HK-2 (cell line): Measurements from ENCODE around the gene TOP3B.

ENCODE experiments used
- DNase-seq: peaks from one replicate; pipeline ENCODE4 v3.0.0-alpha.2; 2018; ENCODE audit not compliant: unreplicated experiment

The TOP3B gene

GRCh38 chr22:21982338-21982965, at the start of gene TOP3B:
TSS of gene TOP3B (minus strand) at chr22:21982787. CDS start at chr22:21975709, 7,078 bp downstream.
- DNase-seq = peak; percentile 76

DNA sequence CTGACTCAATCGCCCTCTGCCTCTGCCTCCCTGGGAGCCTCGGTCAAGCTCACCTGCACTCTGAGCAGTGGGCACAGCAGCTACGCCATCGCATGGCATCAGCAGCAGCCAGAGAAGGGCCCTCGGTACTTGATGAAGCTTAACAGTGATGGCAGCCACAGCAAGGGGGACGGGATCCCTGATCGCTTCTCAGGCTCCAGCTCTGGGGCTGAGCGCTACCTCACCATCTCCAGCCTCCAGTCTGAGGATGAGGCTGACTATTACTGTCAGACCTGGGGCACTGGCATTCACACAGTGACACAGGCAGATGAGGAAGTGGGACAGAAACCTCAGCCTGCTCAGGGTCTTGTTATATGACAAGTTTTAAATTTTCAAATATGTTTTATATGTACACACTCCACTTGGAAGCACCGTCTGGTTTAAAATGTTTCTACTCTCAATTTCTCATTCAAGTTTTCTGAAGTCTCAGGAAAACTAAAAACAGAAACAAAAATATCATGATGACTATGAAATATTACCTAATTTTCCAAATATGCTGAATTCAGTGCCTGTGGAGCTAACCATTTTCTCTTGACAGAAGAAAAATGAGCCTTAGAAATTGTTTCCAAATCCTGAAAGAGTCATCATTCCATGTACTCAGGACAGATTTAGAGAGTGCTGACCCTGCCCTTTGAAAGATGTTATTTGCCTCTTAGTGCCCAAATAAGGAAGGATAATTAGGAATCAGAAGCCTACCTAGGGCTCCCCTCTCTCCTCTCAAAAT, 48.8 kb upstream of the TOP3B start:
- no peak for DNase-seq

GRCh38 chr22:22030493-22031182, 48.1 kb upstream of the TOP3B start:
- DNase-seq = no peak

DNA sequence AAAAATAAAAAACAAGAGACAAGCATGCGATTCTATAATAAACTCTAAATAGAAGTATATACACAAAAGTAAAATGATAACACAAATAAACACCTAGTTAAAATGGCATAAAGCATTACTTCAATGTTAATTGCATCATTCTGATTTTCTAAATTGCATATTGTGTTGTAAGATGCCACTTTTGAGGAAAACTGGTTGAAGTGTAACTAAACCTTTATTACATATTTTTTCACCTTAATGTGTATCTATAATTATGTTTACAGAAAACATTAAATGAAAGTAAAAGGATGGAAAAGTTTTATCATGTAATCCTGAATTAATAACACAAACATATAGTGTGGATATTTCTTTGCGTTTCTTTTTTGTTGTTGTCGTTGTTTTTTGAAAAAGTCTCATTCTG, 45.4 kb upstream of the TOP3B start:
- no peak for DNase-seq

DNA sequence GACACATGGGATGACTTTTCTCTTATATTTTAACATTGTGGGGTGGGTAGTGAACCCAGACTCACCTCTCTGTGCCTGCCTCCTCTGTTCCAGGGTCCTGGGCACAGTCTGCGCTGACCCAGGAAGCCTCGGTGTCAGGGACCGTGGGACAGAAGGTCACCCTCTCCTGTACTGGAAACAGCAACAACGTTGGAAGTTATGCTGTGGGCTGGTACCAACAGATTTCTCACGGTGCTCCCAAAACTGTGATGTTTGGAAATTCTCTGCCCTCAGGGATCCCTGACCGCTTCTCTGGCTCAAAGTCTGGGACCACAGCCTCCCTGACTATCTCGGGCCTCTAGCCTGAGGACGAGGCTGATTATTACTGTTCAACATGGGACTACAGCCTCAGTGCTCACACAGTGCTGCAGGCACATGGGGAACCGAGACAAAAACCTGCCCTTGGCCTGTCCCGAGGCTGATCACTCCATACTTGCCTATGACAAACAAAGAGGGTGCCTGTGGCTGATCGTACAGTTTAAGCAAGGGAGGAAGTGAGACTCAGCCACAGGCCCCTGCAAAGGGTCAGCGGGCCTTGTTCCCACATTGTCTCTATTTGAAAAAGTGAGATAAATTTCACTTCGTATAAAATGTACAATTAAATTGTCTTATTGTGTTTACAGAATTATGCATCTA, 43.7 kb upstream of the TOP3B start:
- DNase-seq = no peak

GRCh38 chr22:22025320-22026156, 43.0 kb upstream of the TOP3B start:
- DNase-seq = no peak

- no peak for DNase-seq
Measured at GRCh38 chr22:22024440-22024839, 41.9 kb upstream of the TOP3B start.

DNA sequence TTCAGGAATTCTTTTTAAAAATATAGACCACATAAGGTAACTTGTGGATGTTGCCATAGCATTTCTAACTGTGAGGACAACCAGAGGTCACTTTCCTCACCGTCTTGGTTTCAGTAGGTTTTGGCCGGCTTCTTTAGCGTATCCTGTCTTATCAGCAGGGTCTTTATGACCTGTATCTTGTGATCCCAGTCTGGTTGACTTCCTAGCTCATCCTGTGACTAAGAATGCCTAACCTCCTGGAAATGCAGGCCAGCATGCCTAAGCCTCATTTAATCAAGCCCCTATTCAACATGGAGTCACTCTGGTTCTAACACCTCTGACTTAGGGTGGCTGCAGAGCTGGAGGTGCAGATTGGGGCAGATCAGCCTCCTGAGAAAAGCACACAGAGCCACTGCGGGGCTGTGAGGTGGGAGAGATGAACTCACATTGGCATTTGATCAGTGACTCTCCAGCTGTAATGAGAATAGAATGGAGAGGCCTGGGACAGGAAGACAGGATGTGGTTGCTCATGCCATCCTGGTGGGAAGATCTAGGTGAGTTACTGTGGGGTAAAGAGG, 41.1 kb upstream of the TOP3B start:
- DNase-seq = no peak

- DNase-seq = no peak
Measured at GRCh38 chr22:22022947-22023534, 40.5 kb upstream of the TOP3B start.

GRCh38 chr22:22022255-22022840, 39.8 kb upstream of the TOP3B start:
- no peak for DNase-seq

GRCh38 chr22:22021162-22021750, 38.7 kb upstream of the TOP3B start:
- no peak for DNase-seq

DNA sequence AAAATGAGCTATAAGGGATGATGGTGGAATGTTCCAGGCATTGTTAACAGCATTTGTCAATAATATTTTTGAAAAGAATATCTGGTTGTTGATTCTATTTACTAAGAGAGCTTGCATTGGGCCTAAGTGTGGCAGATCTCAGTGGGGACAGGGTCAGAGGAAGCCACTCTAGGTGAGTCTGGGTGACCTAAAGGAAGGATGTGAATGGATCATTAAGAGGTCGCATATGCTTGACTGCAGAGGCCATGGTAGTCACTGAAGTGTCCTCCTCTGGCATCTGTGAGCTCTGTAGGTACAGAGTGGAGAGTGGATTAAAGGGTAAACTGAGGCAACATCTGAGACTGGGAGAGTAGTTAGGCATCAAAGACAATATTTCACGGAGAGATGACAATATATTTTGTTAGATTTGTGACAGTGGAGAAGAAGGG, 37.9 kb upstream of the TOP3B start:
- DNase-seq = no peak

DNA sequence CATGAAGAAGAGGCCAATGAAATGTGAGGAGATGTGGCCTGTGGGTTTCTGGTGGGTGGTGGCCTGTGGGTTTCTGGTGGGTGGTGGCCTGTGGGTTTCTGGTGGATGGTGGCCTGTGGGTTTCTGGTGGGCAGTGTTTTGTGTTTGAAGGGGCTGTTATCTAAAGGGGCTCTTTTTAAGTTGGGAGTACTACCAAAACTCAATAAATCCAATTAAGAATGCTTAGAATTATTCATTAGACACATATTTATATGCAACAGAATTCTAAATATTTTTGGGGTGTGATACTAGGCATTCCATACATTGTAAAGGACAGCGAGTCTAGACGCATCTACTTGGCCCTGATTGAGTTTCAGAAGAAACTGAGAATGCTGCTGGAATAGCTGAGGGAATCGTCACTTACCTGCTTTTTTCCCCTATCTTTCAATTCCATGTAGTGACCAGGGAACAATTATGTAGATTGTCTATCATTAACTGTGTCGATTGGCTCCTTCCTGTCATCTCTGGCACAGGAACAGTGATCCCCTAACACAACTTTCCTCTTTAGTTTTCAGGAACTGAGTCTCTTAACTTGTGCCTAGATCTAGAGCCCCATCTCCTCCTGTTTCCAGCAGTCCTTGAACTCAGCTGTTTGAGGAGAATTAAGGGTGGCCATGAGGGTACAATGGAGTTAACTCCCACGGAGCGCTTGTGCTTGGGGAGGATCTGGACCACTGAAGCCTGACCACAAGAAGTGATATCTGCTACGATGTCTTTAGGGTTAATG, 37.3 kb upstream of the TOP3B start:
- no peak for DNase-seq

DNA sequence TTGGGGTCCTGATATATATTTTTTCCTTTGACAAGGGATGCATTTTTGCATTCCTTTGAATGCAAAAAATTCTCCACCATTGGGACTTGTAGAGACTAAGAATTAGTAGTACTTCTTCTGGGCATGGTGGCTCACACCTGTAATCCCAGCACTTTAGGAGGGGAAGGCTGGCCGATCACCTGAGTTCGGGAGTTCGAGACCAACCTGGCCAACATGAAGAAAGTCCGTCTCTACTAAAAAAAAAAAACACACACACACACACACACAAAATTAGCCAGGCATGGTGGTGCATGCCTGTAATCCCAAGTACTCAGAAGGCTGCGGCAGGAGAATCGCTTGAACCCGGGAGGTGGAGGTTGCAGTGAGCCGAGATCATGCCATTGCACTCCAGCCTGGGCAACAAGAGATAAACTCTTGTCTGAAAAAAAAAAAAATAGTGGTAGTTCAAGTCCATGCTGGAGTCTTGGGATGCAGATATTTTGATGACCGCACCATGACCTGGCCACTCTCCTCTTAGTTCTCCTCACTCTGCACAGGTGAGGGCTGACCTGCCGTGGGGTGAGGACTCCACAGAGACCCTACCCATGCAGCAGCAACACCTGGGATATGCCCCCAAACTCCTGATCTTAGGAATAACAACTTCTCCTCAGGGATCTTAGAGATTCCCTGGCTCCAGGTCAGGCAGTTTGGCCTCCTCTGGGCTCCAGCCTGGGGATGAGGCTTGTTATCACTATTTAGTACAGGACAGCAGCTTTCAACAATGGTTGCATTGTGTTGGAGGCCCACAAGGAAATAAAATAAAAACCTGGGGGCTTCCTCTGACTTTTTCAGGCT, 36.5 kb upstream of the TOP3B start:
- DNase-seq = no peak

GRCh38 chr22:22015631-22016030, 33.0 kb upstream of the TOP3B start:
- no peak for DNase-seq

- no peak for DNase-seq
Measured at GRCh38 chr22:22014285-22014659, 31.7 kb upstream of the TOP3B start.

DNA sequence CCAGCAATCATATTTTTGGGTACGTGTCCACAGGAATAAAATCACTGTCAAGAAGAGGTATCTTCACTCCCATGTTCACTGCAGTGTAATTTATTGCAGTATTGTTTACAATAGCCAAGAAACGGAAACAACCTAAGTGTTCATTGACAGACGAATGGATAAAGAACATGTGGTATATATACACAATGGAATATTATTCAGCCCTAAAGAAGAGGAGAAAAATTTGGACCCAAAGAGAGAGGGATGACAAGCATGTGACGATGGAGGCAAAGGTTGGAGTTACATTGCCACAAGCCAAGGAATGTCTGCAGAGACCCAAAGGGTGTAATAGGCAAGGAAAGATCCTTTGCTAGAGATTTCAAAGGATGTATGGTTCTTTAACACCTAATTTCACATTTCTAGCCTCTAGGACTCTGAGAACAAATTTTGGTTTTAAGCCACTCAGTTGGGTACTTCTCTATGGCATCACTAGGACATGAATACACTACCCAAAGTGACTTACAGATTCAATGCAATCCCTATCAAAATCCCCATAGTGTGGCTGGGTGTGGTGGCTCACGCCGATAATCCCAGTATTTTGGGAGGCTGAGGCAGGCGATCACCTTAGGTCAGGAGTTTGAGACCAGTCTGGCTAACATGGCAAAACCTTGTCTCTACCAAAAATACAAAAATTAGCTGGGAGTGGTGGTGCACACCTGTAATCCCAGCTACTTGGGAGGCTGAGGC, 31.1 kb upstream of the TOP3B start:
- no peak for DNase-seq

- DNase-seq = no peak
Measured at GRCh38 chr22:22011964-22012363, 29.4 kb upstream of the TOP3B start.
